22Rv1 (cell line): ENCODE data around the gene ZC3H8.

Experiments
- CTCF ChIP-seq: fragments of 450-650 bp; IDR thresholded peaks from 2 replicates; pipeline ENCODE4 v1.5.1; 2017; ENCODE audit warnings: mild to moderate bottlenecking
- ZFX ChIP-seq: fragments of 450-650 bp; IDR thresholded peaks from 2 replicates; pipeline ENCODE4 v1.6.1; 2017; ENCODE audit warnings: antibody characterized with exemption, borderline replicate concordance

GRCh38 chr2:112195950-112196349 is 58.9 kb downstream of the ZC3H8 start:
- TF ChIP-seq CTCF (no peak), ZFX (no peak)
